Adrenal gland (tissue), 12 donors: ENCODE data around the gene YWHAB. TPM values are rescaled to one million over a fixed set of nuclear protein-coding genes. Genes with fewer than 3 reads are reported as not detected.

Source experiments
- DNase-seq, 7 donors: peaks; one replicate each; pipeline ENCODE4 v3.0.0-alpha.2; 2019 to 2020
- H3K27ac ChIP-seq, 5 donors: fragments of 200-600 bp; sonication (generic) in 4 of 5; 1 replicate in 3 of 5; 2 replicates in 2 of 5; pipeline versions ENCODE4 v1.5.1 to v1.8.0; 2016 to 2020; ENCODE audit warnings: mild to moderate bottlenecking in 1 of 5
- H3K27me3 ChIP-seq: fragments of 200-600 bp; 2 replicates; pipeline ENCODE4 v1.8.0; 2021
- H3K36me3 ChIP-seq, 2 donors: fragments of 200-600 bp; replicated peaks in 1 of 2; 1 replicate in 1 of 2; 2 replicates in 1 of 2; pipeline versions ENCODE4 v1.5.1 to v1.8.0; 2018 to 2022
- H3K4me1 ChIP-seq, 2 donors: fragments of 200-600 bp; replicated peaks in 1 of 2; 1 replicate in 1 of 2; 2 replicates in 1 of 2; pipeline versions ENCODE4 v1.5.1 to v1.8.0; 2018 to 2021
- H3K4me3 ChIP-seq, 4 donors: fragments of 200-600 bp; sonication (generic) in 3 of 4; one replicate each; pipeline ENCODE4 v1.5.1; 2016 to 2018
- H3K9me3 ChIP-seq, 3 donors: fragments of 200-600 bp; sonication (generic) in 1 of 3; replicated peaks in 1 of 3; 1 replicate in 2 of 3; 2 replicates in 1 of 3; pipeline versions ENCODE4 v1.5.1 to v1.8.0; 2016 to 2021
- CTCF ChIP-seq, 6 experiments: fragments of 450-650 bp in 4 of 6; fragments of 200-600 bp in 2 of 6; sonication (generic) in 1 of 6; IDR thresholded peaks; 1 replicate in 5 of 6; 2 replicates in 1 of 6; pipeline versions ENCODE4 v1.5.1 to v1.8.0; 2016 to 2021; ENCODE audit warnings: antibody characterized with exemption in 6 of 6, mild to moderate bottlenecking in 2 of 6, moderate library complexity in 1 of 6
- POLR2A ChIP-seq, 2 donors: fragments of 450-650 bp; IDR thresholded peaks; one replicate each; pipeline ENCODE4 v1.6.1; 2017; ENCODE audit warnings: antibody characterized with exemption in 2 of 2, mild to moderate bottlenecking in 2 of 2, moderate library complexity in 1 of 2
- WGBS, 4 donors: extraction: QIAGEN DNeasy Blood & Tissue Kit in 2 of 4; methylation state at CpG; one replicate each; pipeline versions ENCODE4 v1.1.5 to v1.1.7; 2013 to 2017; 5-methylcytosine and 5-hydroxymethylcytosine counted together
- intact Hi-C, 2 donors: fragments of 100-400 bp; cut with DNase I; formaldehyde crosslinking; loops; one replicate each; pipeline versions ENCODE4 v1.14.1 to v1.15.0; 2022 to 2023
- polyA plus RNA-seq, 3 donors: library from polyadenylated mRNA; stranded (reverse); fragments of 200-250 nt in 2 of 3; fragments of 350-450 nt in 1 of 3; fragmentation: Illumina TruSeq in 1 of 3; extraction: RNeasy Lipid Tissue Mini Kit (QIAGEN cat#74804) in 1 of 3; gene quantifications; one replicate each; pipeline ENCODE4 v1.2.3, GENCODE V29; 2013 to 2014
- total RNA-seq, 9 donors: library from RNA; depleted of rRNA in 4 of 9; stranded (reverse); fragments of >200 nt in 4 of 9; fragments of 120-200 nt in 1 of 9; fragmentation: NEBNext Ultra II Directional in 1 of 9; extraction: Animal tissue kit (Norgen Biotek cat#: 25700) in 1 of 9; gene quantifications; one replicate each; pipeline versions ENCODE4 v1.1.0 to v1.2.4, GENCODE V29; 2013 to 2023
- donor health status: healthy with polysubstance abuse.
- donor health status: Bipolar disorder and iron deficiency.
- donor health status: DM: yes; HTN: yes; CAD: no.
- donor health status: DM: no; HTN: no; CAD: no.
- donor health status: DM: no; HTN: no; CAD: no.
- donor health status: DM: yes; HTN: yes; CAD: no.

YWHAB gene
- total and polyA plus RNA-seq, 12 donors, result 53.1 to 293 (median 143) TPM

DNA sequence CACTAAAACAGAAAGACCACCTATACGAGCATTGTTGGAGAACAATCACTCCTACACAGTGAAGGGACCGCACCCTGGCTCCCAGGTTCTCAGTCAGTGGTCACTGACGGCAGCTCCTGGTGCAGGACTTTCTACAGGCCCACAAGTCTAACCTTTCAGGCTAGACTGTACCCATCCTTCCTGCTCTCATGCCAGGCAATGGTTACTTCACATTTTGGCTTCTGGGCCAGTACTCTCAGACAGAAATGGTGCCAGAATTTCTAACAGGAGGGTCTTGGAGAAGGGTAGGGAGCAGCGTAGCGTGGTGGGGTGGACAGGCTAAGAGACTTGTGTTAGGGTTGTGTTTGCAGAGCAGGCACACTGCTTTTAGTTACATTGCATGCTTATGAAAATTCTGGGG lies 62.6 kb downstream of the YWHAB start:
- no peak for DNase-seq
- H3K9me3 ChIP-seq, result no peaks in the 10 kb centered on the region
- H3K27ac ChIP-seq, result no peak overlapping the region
- peaks cover 0 to 8% of the 10 kb centered on the region in 2 donors for H3K4me1 ChIP-seq
- intact Hi-C loops, result no loop called here
- H3K27me3 ChIP-seq, result no peaks in the 10 kb centered on the region
- H3K4me3 ChIP-seq, result no peak overlapping the region
- 93 to 99% (median 97%) methylated on average over 5 of the region's 5 CpGs for WGBS, 4 donors
- H3K36me3 ChIP-seq, result peaks cover 0 to 80% of the 10 kb centered on the region in 2 donors
- no peak for TF ChIP-seq POLR2A (IDR thresholded peaks at IDR 0.05)
- no peak for TF ChIP-seq CTCF (IDR thresholded peaks at IDR 0.05)

DNA sequence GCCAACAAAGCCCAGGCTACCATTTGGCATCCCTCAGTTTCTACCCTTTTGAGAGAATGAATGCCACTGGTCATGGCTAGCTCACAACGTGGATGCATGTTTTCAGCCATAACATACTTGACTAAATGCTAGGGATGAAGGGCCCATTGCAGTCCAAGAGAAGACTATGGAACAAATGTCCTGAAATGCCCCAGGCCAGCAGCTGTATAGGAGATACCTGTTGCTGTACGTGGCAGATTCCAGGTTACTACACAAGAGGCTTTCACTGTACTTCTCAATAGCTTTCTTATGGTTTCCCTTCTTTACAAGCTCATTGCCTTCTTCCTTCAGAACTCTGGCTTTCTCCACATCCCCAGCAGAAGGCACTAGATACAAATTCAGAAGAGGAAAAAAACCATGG lies 63.0 kb downstream of the YWHAB start:
- TF ChIP-seq CTCF (IDR thresholded peaks at IDR 0.05) (no peak), POLR2A (IDR thresholded peaks at IDR 0.05) (no peak)
- intact Hi-C loops, result no loop called here
- Histone ChIP-seq H3K4me1 (peaks cover 0 to 8% of the 10 kb centered on the region in 2 donors), H3K36me3 (peaks cover 0 to 80% of the 10 kb centered on the region in 2 donors), H3K4me3 (no peak overlapping the region), H3K27me3 (no peaks in the 10 kb centered on the region), H3K9me3 (no peaks in the 10 kb centered on the region), H3K27ac (no peak overlapping the region)
- WGBS, 4 donors, result 83 to 91% (median 90%) methylated on average over 1 to 2 of the region's 2 CpGs
- DNase-seq, result no peak

DNA sequence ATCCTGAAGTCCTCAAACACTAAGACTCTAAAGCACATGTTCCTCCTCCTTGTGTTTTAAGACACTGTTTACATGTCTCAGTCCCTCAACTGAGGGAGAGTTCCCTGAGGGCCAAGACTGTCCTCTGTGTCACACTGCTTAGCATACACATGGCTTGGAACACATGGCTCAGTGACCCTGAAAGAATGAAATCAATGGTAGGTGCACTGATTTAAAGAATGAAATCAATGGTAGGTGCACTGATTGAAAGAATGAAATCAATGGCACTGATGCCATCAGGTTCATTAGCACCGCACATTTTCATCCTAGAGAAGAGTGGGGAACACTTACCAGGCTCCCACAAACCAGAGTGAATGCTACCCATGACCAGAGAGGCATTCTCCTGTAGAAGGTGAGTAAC lies 64.9 kb downstream of the YWHAB start:
- no peak for DNase-seq
- H3K4me1 ChIP-seq, result peaks cover 0 to 5% of the 10 kb centered on the region in 2 donors
- 89 to 100% (median 98%) methylated on average over 1 of the region's 1 CpG for WGBS, 4 donors
- no peak overlapping the region for H3K4me3 ChIP-seq
- no peak overlapping the region for H3K27ac ChIP-seq
- intact Hi-C loops, result no loop called here
- no peaks in the 10 kb centered on the region for H3K27me3 ChIP-seq
- peaks cover 0 to 91% of the 10 kb centered on the region in 2 donors for H3K36me3 ChIP-seq
- TF ChIP-seq POLR2A (IDR thresholded peaks at IDR 0.05) (no peak), CTCF (IDR thresholded peaks at IDR 0.05) (no peak)
- no peaks in the 10 kb centered on the region for H3K9me3 ChIP-seq

DNA sequence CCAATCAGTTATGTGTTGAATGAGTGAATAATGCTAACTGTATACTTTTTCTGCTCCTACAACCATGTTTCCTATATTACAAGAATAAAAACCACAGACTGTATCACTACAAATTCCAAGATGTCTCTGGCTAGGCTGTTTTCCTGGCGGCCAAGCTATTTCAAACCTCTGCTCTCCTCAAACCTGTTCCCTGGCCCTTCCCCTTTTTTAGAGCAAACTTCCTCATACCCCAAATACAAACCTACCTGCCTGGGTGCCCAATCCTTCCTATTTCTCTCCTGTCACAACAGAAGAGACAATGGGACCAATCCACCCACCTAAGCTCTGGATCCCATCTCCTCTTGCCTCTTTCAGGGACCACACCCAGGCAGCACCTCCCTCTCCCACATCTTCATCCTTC lies 67.2 kb downstream of the YWHAB start:
- 86 to 100% (median 92%) methylated on average over 1 of the region's 1 CpG for WGBS, 4 donors
- Histone ChIP-seq H3K36me3 (peaks cover 0 to 83% of the 10 kb centered on the region in 2 donors), H3K4me1 (no peaks in the 10 kb centered on the region)

More for the DNA sequence above, 67.2 kb downstream of the YWHAB start:
- intact Hi-C loops, result no loop called here
- H3K27me3 ChIP-seq, result no peaks in the 10 kb centered on the region
- no peak overlapping the region for H3K27ac ChIP-seq
- no peak overlapping the region for H3K4me3 ChIP-seq
- no peak for DNase-seq
- TF ChIP-seq POLR2A (IDR thresholded peaks at IDR 0.05) (no peak), CTCF (IDR thresholded peaks at IDR 0.05) (no peak)
- H3K9me3 ChIP-seq, result no peaks in the 10 kb centered on the region
